GM19023 (cell line): ENCODE data around the gene STAT5A.

ENCODE experiments used
- ATAC-seq: cut with Tn5 transposase; IDR thresholded peaks from one replicate; pipeline ENCODE4 v1.9.1; 2021; ENCODE audit warnings: mild to moderate bottlenecking, moderate library complexity; ENCODE audit not compliant: unreplicated experiment

Gene STAT5A

DNA sequence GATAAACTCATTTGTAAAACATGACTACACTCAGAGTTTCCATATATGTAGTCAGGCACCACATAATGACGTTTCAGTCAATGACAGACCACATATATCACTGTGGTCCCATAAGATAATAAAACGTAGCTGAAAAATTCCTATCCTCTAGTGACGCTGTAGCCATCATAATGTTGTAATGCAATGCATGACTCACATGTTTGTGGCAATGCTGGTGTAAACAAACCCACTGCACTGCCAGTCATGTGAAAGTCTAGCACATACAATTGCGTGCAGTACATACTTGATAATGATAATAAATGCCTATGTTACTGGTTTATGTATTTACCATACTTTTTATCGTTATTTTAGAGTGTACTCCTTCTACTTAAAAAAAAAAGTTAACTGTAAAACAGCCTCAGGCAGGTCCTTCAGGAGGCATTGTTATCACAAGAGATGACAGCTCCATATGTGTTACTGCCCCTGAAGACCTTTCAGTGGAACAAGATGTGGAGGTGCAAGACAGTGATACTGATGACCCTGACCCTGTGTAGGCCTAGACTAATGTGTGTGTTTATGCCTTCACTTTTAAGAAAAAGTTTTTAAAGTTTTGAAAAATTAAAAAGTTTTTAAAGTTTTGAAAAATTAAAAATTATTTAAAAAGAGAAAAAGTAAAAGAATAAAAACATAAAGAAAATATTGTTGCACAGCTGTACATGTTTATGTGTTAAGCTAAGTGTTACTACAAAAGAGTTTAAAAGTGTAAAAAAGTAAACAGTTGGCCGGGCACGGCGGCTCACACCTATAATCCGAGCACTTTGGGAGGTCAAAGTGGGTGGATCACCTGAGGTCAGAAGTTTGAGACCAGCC lies 21.2 kb upstream of the STAT5A start:
- ATAC-seq = no peak

- ATAC-seq = no peak
Observed at GRCh38 chr17:42268236-42268635, 20.1 kb upstream of the STAT5A start.

GRCh38 chr17:42270170-42270535 lies 18.1 kb upstream of the STAT5A start:
- no peak for ATAC-seq

DNA sequence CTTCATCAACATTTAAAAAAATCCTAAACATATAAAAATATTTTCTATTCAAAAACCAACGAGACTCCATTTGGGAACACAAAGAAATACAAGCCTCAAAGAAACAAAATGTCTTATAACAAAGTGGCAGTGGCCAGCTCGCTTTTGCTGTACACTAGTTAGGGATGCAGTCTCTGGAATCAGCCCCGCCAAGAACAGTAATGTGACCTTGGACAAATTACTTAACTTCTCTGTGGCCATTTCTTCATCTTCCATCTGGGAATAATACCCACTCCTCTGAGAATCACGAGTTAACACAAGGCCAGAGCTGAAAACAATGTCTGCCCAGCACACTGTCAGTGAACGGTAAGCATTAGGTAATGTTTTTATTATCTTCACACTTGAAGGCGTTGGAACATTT lies 17.7 kb upstream of the STAT5A start:
- no peak for ATAC-seq

DNA sequence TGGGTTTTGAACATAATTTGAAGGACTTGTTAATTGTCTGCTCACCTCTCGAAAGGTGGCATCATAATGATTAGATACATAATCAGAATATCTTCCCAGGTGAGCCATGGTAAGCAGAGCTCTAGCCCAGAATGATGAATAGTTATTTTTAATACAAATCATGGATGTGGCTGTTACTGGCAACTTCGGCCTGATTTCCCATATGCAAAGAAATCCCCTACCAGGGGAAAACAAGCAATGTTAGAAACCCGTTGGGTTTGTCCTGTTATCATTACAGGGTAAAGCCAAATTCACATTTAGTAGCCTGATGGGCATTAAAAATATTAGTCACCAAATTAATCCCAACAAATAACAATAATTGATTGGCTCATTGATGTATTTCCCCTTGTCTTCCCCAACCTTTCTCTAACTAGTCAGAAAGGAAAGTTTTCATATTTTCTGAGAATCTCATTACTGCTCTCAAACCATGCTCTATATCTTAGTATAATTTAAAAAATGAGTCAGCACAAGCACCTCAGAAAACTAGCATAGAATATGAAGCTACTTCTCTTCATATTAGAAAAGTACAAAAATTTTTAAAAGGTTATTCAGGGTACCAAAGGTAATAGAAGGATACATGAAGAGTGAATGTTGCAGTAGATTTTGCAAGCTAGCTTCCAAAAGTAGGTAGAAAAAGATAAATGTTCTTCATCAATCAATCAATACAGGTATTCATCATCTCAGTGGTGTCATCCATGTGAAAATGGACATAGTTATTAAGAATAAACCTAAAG lies 17.1 kb upstream of the STAT5A start:
- ATAC-seq = no peak

DNA sequence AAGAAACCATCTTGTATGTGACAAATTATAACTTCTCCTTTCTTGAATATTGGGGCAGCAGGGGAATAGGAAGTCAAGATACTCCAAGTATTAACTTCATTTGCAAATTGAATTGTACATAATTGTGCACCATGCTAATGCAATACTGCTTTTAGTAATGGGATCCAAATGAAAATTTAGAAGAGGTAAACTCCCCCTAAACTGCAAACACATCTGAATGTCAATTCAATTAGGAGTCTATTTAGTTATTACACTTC lies 16.6 kb upstream of the STAT5A start:
- no peak for ATAC-seq

DNA sequence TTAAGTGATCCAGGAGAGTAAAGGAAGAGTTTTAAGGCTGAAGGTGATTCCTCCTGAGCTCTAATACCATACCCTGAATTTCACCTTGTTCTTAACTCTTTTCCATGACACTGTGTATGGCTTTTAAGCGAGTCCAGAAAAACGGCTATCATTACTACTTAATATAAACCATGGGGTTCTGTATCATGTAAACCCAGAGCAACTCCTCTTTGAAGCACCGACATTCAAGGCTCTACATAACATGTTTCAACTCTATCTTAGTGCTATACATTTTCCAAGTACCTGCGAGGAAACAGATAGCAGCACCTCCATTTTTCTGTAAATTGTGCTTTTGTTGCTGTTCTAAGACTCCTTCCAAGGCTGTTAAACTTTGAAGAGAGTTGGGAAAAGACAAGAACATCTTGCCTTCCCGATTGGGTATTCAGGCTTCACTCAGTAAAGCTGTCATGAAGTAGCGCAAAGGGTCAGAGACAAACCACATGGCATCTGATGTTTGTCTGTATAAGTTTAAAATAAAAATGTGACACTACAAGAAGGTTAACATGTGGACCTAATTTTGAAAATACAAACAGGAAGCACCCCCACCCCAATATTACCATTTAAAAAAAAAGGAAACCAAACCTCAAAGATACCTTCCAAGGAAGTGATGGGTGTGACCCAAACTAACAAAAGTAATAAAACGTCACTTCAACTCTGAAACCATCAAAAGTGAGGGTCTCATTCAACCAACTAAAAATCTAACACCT lies 16.0 kb upstream of the STAT5A start:
- ATAC-seq = no peak

- ATAC-seq = no peak
Observed at GRCh38 chr17:42273474-42274252, 14.6 kb upstream of the STAT5A start.

GRCh38 chr17:42274253-42274542 lies 14.1 kb upstream of the STAT5A start:
- ATAC-seq = no peak

- ATAC-seq = no peak
Observed at GRCh38 chr17:42274812-42275526, 13.3 kb upstream of the STAT5A start.

DNA sequence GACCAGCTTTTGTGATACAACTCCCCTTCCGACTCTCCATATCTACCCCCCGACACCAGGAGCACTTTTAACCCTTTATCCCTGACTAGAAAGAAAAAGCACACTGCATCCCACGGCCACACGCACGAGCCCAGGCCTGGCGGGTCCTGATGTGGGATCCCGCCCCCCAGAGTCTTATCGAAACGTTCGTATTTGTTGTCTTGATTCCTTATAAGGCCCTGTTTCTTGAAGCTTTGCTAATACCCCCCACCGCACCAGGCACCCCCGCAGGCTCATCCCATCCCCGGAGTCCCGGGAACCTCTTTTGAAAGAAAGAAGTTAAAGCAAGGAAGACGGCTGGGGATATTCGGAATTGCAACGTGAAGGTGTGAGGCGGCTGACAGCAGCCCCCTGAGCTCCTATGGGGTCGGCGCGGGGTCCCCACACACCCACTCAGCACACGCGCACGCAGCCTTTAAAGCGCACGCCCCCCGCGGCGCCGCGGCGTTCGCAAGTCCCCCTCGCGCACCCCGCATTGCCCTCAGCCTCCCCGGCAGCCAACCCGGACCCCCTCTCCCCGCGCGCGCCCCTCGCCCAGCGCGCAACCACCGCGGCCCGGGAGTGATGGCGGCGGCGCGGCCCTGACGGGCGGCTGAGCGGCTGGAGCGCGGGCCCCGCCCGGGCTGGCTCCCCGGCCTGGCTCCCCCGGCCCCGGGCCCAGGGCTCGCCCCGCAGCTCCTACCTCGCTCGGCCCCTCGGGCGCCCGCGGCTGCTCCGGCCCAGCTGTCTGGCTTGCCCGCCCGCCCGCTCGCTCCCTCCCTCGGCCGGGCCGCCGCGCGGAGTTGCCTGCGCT lies 12.6 kb upstream of the STAT5A start:
- ATAC-seq = peak; percentile 49

DNA sequence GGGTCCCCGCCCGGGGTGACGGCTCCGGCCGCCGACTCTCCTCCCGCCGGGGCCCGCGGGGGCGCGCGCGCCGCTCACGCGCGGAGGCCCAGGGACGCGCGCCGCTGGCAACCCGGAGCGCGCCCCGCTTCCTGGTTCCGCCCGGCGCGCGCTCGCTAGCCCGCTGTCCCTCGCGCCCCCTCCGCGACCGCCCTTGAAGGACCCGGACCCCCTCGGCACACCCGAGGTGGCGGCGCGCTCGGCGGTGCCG lies 12.0 kb upstream of the STAT5A start, which contains the start of gene STAT5B:
Gene STAT5B (minus strand): TSS at position 33 of the 250 bp plus-strand sequence. CDS start 44,264 bp downstream, outside the sequence.
- peak; percentile 62 for ATAC-seq

- no peak for ATAC-seq
Observed at GRCh38 chr17:42276609-42277341, 11.5 kb upstream of the STAT5A start.

GRCh38 chr17:42277342-42277712 lies 11.0 kb upstream of the STAT5A start:
- ATAC-seq = no peak

DNA sequence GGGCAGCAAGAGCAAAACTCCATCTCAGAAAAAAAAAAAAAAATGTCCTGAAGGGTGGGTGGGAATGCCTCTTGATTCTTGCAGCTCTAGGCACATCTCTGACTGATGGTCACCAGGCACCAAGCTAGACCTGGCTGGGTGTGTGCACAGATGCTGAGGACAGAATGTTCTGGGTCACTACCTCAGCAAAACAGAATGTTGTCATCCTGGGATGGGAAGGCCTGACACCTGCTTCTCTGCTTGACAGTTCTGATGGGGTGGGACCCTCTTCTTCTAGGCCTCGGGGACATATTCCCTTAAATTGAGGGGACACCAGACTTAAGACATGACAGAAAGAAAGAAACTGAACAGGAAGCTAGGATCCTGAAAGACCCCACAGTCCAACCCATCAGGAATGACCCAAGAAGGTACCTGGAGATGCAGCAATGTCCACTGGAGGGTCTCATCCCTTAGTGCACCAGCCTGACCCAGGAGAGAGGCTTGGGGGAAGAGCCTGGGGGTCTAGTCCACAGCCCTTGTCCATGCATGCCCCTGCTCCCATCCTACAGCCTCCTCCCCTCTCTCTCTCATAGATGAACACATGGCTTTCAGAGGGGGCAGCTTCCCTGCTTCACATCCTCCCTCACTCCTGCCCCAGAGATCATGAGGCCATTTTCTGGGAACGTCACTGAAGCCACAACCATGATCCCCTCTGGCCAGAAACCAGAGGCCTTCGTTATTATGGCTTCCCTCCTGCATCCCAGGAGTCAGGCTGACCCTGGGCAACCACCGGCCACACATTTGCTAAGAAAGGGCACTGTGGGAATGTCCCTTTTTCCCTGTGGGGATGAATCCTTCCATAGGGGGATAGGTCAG lies 8.3 kb upstream of the STAT5A start:
- no peak for ATAC-seq

GRCh38 chr17:42281571-42282096 lies 6.7 kb upstream of the STAT5A start:
- ATAC-seq = no peak

DNA sequence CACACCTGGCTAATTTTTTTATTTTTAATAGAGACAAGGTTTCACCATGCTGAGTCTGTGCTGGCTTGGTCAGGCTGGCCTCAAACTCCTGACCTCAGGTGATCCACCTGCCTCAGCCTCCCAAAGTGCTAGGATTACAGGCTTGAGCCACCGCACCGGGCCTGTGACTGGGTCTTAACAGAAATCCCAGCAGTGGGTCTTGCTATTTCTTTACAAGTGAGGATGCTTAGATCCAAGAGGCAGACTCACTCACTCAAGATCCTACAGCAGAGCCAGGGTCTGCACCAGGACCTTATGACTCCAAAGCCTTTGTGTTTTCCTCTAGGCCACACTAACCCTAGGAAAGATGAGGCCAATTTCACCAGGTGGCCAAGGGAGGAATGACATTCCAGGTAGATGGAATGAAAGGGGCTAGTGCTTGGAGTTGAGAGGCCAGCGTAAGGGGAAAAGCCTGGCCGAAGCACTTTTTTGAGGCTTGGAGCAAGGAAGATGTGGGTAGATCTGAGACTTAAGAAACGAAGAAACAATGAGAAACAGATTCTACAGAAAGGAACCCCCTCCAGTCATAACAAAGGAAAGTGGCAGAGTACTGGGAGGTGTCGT lies 5.7 kb upstream of the STAT5A start:
- no peak for ATAC-seq
